Measurements from ENCODE around the gene RIT2.
"Not testable (repeated sequence)": the region's sequence is repeated elsewhere in the genome, so short reads cannot be mapped to it uniquely, and the experiment has no call there.

RIT2 gene

GRCh38 chr18:42838546-42839145, 276.8 kb downstream of the RIT2 start:
- no peak for DNase-seq (ENCODE audit: low read depth)

GRCh38 chr18:42830936-42831335, 284.5 kb downstream of the RIT2 start:
- DNase-seq (ENCODE audit: low read depth) = no peak

GRCh38 chr18:42828881-42829280, 286.6 kb downstream of the RIT2 start:
- DNase-seq (ENCODE audit: low read depth) = no peak

DNA sequence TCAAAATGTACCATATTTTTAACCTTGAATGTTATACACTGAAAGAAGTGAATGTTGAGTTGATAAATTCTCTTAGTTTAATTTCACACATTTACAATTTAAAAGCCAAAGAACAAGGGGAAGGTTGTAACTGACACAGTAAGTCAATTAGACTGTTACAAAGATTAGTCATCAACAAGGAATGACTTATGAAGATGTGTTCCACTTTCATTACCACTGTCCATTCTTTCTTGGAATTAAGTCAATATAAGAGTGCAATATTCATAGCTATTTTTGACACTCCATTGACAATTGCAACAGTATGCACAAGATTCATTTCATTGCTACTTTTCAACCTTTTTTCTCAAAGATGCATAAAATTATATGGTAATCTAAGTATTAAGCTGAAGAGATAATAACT, 291.3 kb downstream of the RIT2 start:
- no peak for DNase-seq (ENCODE audit: low read depth)

DNA sequence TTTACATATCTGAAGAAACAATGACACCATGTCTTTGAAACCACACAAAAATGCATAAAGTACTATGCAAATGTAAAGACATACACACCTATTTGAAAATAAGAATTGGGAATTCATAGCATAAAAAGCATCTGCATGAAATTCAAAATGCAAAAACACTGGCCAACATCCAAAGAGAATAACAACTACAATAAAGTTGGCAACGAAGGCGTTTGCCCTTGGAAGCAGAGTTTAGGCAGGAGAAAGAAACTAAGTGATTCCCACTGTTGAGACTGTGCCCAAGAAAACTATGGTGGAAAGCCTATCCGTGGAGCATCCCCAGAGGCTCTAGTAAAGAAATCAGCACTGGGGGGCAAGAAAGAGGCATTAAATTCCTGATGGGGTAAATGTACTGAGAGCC, 292.8 kb downstream of the RIT2 start:
- DNase-seq (ENCODE audit: low read depth) = no peak

GRCh38 chr18:42821492-42821891, 294.0 kb downstream of the RIT2 start:
- no peak for DNase-seq (ENCODE audit: low read depth)

DNA sequence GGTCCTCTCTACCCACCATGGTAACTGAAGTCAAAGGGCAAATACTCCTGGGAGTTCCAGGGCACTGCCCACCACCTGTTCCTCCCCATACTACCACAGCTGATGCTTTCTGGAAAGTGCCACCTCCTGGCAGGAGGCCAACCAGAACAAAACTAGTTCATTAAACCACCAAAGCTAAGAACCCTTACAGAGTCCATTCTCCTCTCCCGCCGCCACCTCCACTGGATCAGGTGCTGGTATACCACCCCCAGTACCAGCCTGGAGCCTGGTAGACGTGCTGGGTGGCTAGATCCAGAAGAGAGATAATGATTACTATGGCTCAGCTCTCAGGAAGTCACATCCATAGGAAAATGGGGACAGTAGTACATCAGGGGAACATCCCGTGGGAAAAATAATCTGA, 300.9 kb downstream of the RIT2 start:
- no peak for DNase-seq (ENCODE audit: low read depth)

DNA sequence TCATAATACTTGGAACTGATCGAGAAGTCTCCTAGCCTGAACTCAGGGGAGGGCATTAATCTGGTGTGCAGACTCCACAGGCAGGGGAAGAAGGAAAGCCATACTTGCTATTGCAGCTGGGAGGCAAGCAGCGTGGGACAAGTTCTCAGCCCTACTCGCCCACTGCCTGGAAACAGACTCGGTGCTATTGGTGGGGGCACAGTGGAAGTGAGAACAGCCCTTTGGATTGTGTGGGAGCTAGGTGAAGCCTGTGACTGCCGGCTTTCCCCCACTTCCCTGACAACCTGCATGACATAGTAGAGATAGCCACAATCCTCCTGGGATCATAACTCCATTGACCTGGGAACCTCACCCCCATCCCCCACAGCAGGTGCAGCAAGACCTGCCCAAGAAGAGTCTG, 301.3 kb downstream of the RIT2 start:
- DNase-seq (ENCODE audit: low read depth) = no peak

DNA sequence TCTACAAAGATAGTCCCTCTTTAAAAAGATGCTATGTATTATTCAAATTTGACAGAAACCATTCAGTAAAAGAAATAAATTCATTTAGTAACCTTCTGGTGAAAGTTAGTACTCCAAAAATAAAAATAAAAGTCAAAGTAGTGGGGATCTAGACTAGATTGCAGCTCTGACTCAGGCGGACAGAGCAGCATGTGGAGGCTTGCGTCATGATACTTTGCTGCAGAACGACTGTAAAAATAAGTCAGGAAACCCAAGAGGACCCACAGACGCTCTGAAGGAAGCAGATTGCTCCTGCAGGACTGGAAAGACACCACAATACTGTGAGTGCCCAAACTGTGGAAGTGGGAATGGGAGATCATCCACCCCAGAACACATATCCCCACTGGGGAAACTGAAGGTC, 301.9 kb downstream of the RIT2 start:
- no peak for DNase-seq (ENCODE audit: low read depth)

GRCh38 chr18:42807887-42808286, 307.6 kb downstream of the RIT2 start:
- DNase-seq (ENCODE audit: low read depth) = no peak

GRCh38 chr18:42801706-42802105, 313.8 kb downstream of the RIT2 start:
- no peak for DNase-seq (ENCODE audit: low read depth)

GRCh38 chr18:42798606-42799170, 316.8 kb downstream of the RIT2 start:
- DNase-seq (ENCODE audit: low read depth) = no peak

- DNase-seq (ENCODE audit: low read depth) = not testable (repeated sequence)
Observed at GRCh38 chr18:42795213-42795789, 320.2 kb downstream of the RIT2 start.

DNA sequence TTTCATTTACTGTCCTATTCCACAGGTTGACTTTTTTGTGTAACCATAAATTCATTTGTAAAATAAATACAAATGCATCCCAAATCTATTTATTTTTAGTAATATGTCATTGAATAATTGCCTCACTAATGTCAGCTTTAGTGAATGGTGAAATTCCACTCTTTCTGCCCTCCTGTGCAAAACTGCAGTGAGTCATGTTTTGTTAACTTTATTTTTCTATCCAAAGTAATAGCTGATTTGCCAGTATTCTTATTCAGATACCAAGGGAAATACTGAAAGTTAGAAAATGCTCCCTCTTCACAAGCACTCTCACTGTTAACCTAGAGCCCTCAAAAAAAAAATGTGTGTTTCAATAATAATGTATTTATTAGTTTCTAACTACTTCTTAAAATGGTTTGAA, 322.8 kb downstream of the RIT2 start:
- DNase-seq (ENCODE audit: low read depth) = no peak

GRCh38 chr18:42784632-42785031, 330.9 kb downstream of the RIT2 start:
- DNase-seq (ENCODE audit: low read depth) = no peak

GRCh38 chr18:42782929-42783328, 332.6 kb downstream of the RIT2 start:
- no peak for DNase-seq (ENCODE audit: low read depth)

- no peak for DNase-seq (ENCODE audit: low read depth)
Observed at GRCh38 chr18:42781298-42781815, 334.1 kb downstream of the RIT2 start.

DNA sequence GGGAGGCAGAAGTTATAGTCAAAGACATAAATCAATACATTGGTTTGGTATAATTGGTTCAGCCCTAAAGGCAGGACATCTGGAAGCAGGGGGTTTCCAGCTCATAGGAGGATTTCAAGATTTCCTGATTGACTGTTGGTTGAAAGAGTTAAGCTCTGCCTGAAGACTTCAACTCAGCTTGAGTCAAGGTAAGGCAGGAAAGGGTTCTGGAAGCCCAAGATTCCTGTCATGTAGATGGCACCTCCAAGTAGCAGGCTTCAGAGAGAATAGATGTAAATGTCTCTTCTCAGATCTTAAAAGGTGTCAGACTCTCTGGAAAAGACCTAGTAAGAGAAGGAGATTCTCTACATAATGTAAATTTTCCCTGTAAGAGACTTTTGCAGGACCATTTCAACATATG, 335.3 kb downstream of the RIT2 start:
- DNase-seq (ENCODE audit: low read depth) = no peak

GRCh38 chr18:42778445-42779042, 336.9 kb downstream of the RIT2 start:
- no peak for DNase-seq (ENCODE audit: low read depth)

DNA sequence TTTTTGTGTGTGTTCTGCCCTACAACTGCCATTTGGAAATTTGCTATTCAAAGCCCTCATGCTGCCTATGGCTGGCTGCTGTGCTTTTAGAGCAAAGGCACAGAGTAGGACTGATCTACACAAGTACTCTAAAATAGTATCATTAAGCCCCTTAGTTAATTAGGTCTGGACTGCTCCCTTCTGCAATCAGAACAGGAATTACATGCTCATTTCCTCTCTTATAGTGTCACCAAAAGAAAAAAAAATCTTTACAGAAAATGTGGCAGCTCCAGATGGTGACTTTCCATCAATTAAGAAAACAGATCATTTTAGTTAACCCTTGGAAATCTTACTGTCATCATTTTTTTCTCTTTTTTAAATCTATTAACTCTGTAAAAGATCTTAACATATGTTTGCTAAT, 337.5 kb downstream of the RIT2 start:
- DNase-seq (ENCODE audit: low read depth) = no peak

- DNase-seq (ENCODE audit: low read depth) = no peak
Observed at GRCh38 chr18:42773870-42774269, 341.6 kb downstream of the RIT2 start.

DNA sequence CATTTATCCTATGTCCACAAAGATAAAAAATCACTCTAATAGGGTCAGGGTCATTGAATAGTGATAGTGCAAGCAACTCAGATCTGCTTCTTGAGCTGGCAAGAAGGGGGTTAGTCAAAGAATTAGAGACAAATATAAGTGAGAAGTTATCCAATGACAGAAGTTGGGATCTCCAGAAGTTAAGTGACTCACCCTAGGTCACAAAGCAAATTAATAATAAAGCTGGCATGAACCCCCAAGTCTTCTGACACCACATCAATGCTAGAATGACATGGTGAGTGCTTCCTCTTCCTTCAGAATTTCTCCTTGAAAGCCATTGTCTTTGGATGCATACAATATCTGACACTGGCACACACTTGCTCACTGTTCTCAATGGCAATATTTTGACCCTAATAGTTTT, 343.5 kb downstream of the RIT2 start:
- DNase-seq (ENCODE audit: low read depth) = no peak

GRCh38 chr18:42765302-42765701, 350.2 kb downstream of the RIT2 start:
- no peak for DNase-seq (ENCODE audit: low read depth)

Data from stimulated activated CD8-positive, alpha-beta memory T cell treated with anti-CD3 and anti-CD28 coated beads, Interleukin-15, amount 100 ng/mL, for 24 hours (primary cell).